ENCODE results near the gene KCNQ2.

DNA sequence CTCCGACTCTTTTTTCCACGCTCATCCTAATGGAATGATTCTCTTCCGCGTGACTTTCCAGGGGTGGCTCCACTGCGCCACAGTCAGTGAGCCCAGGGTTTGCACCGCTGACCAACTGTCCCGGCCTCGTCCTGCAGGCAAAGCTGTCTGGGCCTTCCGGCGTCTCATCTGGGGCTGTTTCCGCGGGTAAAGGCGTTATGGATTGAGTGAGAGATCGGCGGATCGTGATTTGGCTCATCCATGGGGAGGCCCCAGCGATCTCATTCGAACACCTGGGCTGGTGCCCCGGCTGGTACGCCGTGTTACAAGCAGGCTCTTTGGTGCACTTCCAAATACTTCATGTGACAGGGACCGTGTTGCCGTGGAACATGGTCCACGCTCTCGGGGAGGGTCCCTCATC, 47.8 kb downstream of the KCNQ2 start:
- TF ChIP-seq, protein P1, sequence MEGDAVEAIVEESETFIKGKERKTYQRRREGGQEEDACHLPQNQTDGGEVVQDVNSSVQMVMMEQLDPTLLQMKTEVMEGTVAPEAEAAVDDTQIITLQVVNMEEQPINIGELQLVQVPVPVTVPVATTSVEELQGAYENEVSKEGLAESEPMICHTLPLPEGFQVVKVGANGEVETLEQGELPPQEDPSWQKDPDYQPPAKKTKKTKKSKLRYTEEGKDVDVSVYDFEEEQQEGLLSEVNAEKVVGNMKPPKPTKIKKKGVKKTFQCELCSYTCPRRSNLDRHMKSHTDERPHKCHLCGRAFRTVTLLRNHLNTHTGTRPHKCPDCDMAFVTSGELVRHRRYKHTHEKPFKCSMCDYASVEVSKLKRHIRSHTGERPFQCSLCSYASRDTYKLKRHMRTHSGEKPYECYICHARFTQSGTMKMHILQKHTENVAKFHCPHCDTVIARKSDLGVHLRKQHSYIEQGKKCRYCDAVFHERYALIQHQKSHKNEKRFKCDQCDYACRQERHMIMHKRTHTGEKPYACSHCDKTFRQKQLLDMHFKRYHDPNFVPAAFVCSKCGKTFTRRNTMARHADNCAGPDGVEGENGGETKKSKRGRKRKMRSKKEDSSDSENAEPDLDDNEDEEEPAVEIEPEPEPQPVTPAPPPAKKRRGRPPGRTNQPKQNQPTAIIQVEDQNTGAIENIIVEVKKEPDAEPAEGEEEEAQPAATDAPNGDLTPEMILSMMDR (IDR thresholded peaks at IDR 0.05 in 8 of 11, conservative IDR thresholded peaks at IDR 0.05 in 3 of 11): no peak
- TF ChIP-seq POLR2A (IDR thresholded peaks at IDR 0.05): no peak

Measured in spleen (tissue), 7 donors.